H1 (cell line): ENCODE data around the gene DOP1A. TPM values are rescaled to one million over a fixed set of nuclear protein-coding genes. Genes with fewer than 3 reads are reported as not detected.

Experiments used
- CBX5 ChIP-seq: fragments of 300-800, 300-1000 bp; sonication (generic); IDR thresholded peaks from 2 replicates; pipeline ENCODE4 v1.7.1; 2016; ENCODE audit warnings: antibody characterized with exemption, low read length, low read depth
- CHD1 ChIP-seq: IDR thresholded peaks from 2 replicates; pipeline ENCODE4 v1.6.1; 2012; ENCODE audit warnings: low read depth, low read length, improper control_type of control experiment
- CHD2 ChIP-seq: IDR thresholded peaks from 2 replicates; pipeline ENCODE4 v1.6.1; 2012; ENCODE audit warnings: low read length, improper control_type of control experiment
- CREB1 ChIP-seq: IDR thresholded peaks from 2 replicates; pipeline ENCODE4 v1.6.1; 2012; ENCODE audit warnings: inconsistent platforms
- CTBP2 ChIP-seq: IDR thresholded peaks from 2 replicates; pipeline ENCODE4 v1.7.0; 2011; ENCODE audit warnings: borderline replicate concordance, mild to moderate bottlenecking, moderate library complexity, mixed read lengths, low read length; ENCODE audit not compliant: insufficient read depth, insufficient read length
- E2F6 ChIP-seq: IDR thresholded peaks from 2 replicates; pipeline ENCODE4 v1.6.1; 2012; ENCODE audit warnings: inconsistent platforms
- EGR1 ChIP-seq: IDR thresholded peaks from 2 replicates; pipeline ENCODE4 v1.6.1; 2011; ENCODE audit warnings: low read depth, low read length, borderline replicate concordance
- FOSL1 ChIP-seq: IDR thresholded peaks from 2 replicates; pipeline ENCODE4 v1.6.1; 2011; ENCODE audit warnings: mild to moderate bottlenecking, low read depth, low read length, moderate library complexity; ENCODE audit not compliant: insufficient read depth
- GTF2F1 ChIP-seq: IDR thresholded peaks from 2 replicates; pipeline ENCODE4 v1.6.1; 2012; ENCODE audit warnings: low read depth, low read length, improper control_type of control experiment, borderline replicate concordance
- HDAC2 ChIP-seq, 2 experiments: fragments of 300-600 bp in 1 of 2; sonication (generic) in 1 of 2; IDR thresholded peaks; 2 replicates each; pipeline ENCODE4 v1.6.1; 2011 to 2012; ENCODE audit warnings: low read depth in 2 of 2, low read length in 2 of 2, mild to moderate bottlenecking in 2 of 2, moderate library complexity in 2 of 2, borderline replicate concordance in 1 of 2, inconsistent platforms in 1 of 2
- KDM1A ChIP-seq: fragments of 200-600, 300-600 bp; sonication (generic); IDR thresholded peaks from 2 replicates; pipeline ENCODE4 v1.7.1; 2016; ENCODE audit warnings: mild to moderate bottlenecking, low read length, borderline replicate concordance
- MAX ChIP-seq: IDR thresholded peaks from 2 replicates; pipeline ENCODE4 v1.6.1; 2012; ENCODE audit warnings: inconsistent platforms
- PHF8 ChIP-seq: fragments of 200-600 bp; sonication (generic); conservative IDR thresholded peaks from 2 replicates; pipeline ENCODE4 v1.7.1; 2012; ENCODE audit warnings: low read depth, mild to moderate bottlenecking, inconsistent platforms, low read length, moderate library complexity
- POLR2AphosphoS5 ChIP-seq: IDR thresholded peaks from 2 replicates; pipeline ENCODE4 v1.6.1; 2011; ENCODE audit warnings: low read depth, low read length
- SP4 ChIP-seq: IDR thresholded peaks from 2 replicates; pipeline ENCODE4 v1.6.1; 2012; ENCODE audit warnings: low read length, inconsistent platforms
- SUZ12 ChIP-seq: fragments of 200-600 bp; sonication (generic); IDR thresholded peaks from 2 replicates; pipeline ENCODE4 v1.6.1; 2012; ENCODE audit warnings: mild to moderate bottlenecking, inconsistent platforms, low read length, moderate library complexity, mixed read lengths
- TBP ChIP-seq: IDR thresholded peaks from 2 replicates; pipeline ENCODE4 v1.6.1; 2011; ENCODE audit warnings: low read depth, low read length, improper control_type of control experiment
- TEAD4 ChIP-seq: IDR thresholded peaks from 2 replicates; pipeline ENCODE4 v1.6.1; 2012; ENCODE audit warnings: low read depth, low read length, inconsistent platforms, mixed read lengths
- USF2 ChIP-seq: IDR thresholded peaks from 2 replicates; pipeline ENCODE4 v1.6.1; 2011; ENCODE audit warnings: low read length, improper control_type of control experiment
- polyA plus RNA-seq, 7 experiments: library from polyadenylated mRNA; depleted of rRNA in 3 of 7; stranded (reverse) in 5 of 7; unstranded in 2 of 7; fragments of >200 nt in 5 of 7; fragments of 200-250 nt in 2 of 7; gene quantifications; 1 replicate in 5 of 7; 2 replicates in 1 of 7; 4 replicates in 1 of 7; pipeline versions ENCODE4 v1.2.1 to v1.2.3, GENCODE V29; 2011 to 2013; ENCODE audit warnings: missing spikeins in 2 of 7, mixed read lengths in 2 of 7
- total RNA-seq: library from RNA; stranded (reverse); fragmentation: NEBNext Ultra II Directional; extraction: Animal tissue kit (Norgen Biotek cat#: 25700); gene quantifications from 2 replicates; pipeline ENCODE4 v1.2.1, GENCODE V29; 2021

DOP1A gene
- total and polyA plus RNA-seq, 2 of the 8 experiments (the other 6 are each of a cell fraction or from before 2014, with no cell fraction given): 7.5 to 14.7 TPM

GRCh38 chr6:83193747-83194566, 126.5 kb downstream of the DOP1A start (continued):
- TF ChIP-seq EGR1: no peak
- TF ChIP-seq HDAC2 (IDR thresholded peaks at IDR 0.05; ENCODE audit: borderline replicate concordance in 1 of 2, low read depth in 2 of 2, low read length in 2 of 2): peak in 1 of 2 experiments; percentile 6; a peak in 1 of 4 replicates
- no peak for TF ChIP-seq FOSL1
- peak; percentile 85 for TF ChIP-seq TEAD4
- TF ChIP-seq CTBP2: peak; percentile 67
- no peak for TF ChIP-seq GTF2F1
- TF ChIP-seq CHD1: no peak
- peak; percentile 52; the same call in 1 of the 2 replicates for TF ChIP-seq SP4
- TF ChIP-seq PHF8: peak; percentile 64; the same call in 1 of the 2 replicates
- TF ChIP-seq KDM1A: no peak
- TF ChIP-seq SUZ12: no peak
- no peak for TF ChIP-seq POLR2AphosphoS5
- no peak for TF ChIP-seq E2F6
- no peak for TF ChIP-seq USF2
- no peak for TF ChIP-seq CREB1
- TF ChIP-seq CHD2: no peak
- TF ChIP-seq CBX5: no peak
- TF ChIP-seq MAX: peak; percentile 50; the same call in 1 of the 2 replicates
- TF ChIP-seq TBP: peak; percentile 46; the same call in 1 of the 2 replicates
